Smooth muscle cell (in vitro differentiated cells): Measurements from ENCODE around the gene MT1H. TPM values are rescaled to one million over a fixed set of nuclear protein-coding genes. Genes with fewer than 3 reads are reported as not detected.

Experiments
- DNase-seq: peaks from one replicate; lab custom pipeline; 2025; ENCODE audit not compliant: unreplicated experiment; lab: John Stamatoyannopoulos, UW
- H2AFZ ChIP-seq: fragments of 200-600 bp; sonication (generic); 2 replicates; pipeline ENCODE4 v1.6.0; 2016; ENCODE audit warnings: antibody characterized with exemption, low read depth, mild to moderate bottlenecking
- H3F3A ChIP-seq: fragments of 200-600 bp; sonication (generic); 2 replicates; pipeline ENCODE4 v1.6.0; 2017; ENCODE audit warnings: antibody characterized with exemption, low read depth
- H3K27ac ChIP-seq: fragments of 200-600 bp; sonication (generic); 2 replicates; pipeline ENCODE4 v1.5.1; 2016; ENCODE audit warnings: low read depth, mild to moderate bottlenecking
- H3K27me3 ChIP-seq: fragments of 200-600 bp; sonication (generic); 2 replicates; pipeline ENCODE4 v1.6.1; 2016; ENCODE audit warnings: low read depth, mild to moderate bottlenecking
- H3K36me3 ChIP-seq: fragments of 200-600 bp; sonication (generic); 2 replicates; pipeline ENCODE4 v1.5.1; 2016; ENCODE audit warnings: low read depth
- H3K4me1 ChIP-seq: fragments of 200-600 bp; sonication (generic); 2 replicates; pipeline ENCODE4 v1.5.1; 2016; ENCODE audit warnings: low read depth
- H3K4me2 ChIP-seq: fragments of 200-600 bp; sonication (generic); 2 replicates; pipeline ENCODE4 v1.6.0; 2016; ENCODE audit warnings: mild to moderate bottlenecking
- H3K4me3 ChIP-seq: fragments of 200-600 bp; sonication (generic); 2 replicates; pipeline ENCODE4 v1.5.1; 2016; ENCODE audit warnings: mild to moderate bottlenecking
- H3K79me2 ChIP-seq: fragments of 200-600 bp; sonication (generic); 2 replicates; pipeline ENCODE4 v1.6.0; 2016; ENCODE audit warnings: low read depth, mild to moderate bottlenecking
- H3K9ac ChIP-seq: fragments of 200-600 bp; sonication (generic); 2 replicates; pipeline ENCODE4 v1.6.0; 2016; ENCODE audit warnings: low read depth
- H3K9me3 ChIP-seq: fragments of 200-600 bp; sonication (generic); replicated peaks from 2 replicates; pipeline ENCODE4 v1.5.1; 2016; ENCODE audit warnings: low read depth
- H4K20me1 ChIP-seq: fragments of 200-600 bp; sonication (generic); 2 replicates; pipeline ENCODE4 v1.6.0; 2016; ENCODE audit warnings: low read depth
- WGBS: methylation state at CpG from one replicate; pipeline ENCODE4 v1.1.7; 2016; ENCODE audit warnings: low lambda C conversion rate; 5-methylcytosine and 5-hydroxymethylcytosine counted together
- polyA plus RNA-seq: library from polyadenylated mRNA; unstranded; fragments of >200 nt; fragmentation: Nextera tagmentation; extraction: Ambion mirVana; gene quantifications from 2 replicates; pipeline ENCODE4 v1.2.1, GENCODE V29; 2016
- total RNA-seq: library from RNA; depleted of rRNA; stranded (reverse); fragments of >200 nt; gene quantifications from 2 replicates; pipeline ENCODE4 v1.2.3, GENCODE V29; 2014
- TF ChIP-seq, protein P1 (sequence below): fragments of 200-600 bp; sonication (generic); IDR thresholded peaks from 2 replicates; pipeline ENCODE4 v1.5.1; 2017; ENCODE audit warnings: borderline replicate concordance, mild to moderate bottlenecking, antibody characterized with exemption; ENCODE audit not compliant: insufficient read depth, poor library complexity, severe bottlenecking

Gene MT1H
- total and polyA plus RNA-seq, 2 experiments from 2014 or later: not detected

DNA sequence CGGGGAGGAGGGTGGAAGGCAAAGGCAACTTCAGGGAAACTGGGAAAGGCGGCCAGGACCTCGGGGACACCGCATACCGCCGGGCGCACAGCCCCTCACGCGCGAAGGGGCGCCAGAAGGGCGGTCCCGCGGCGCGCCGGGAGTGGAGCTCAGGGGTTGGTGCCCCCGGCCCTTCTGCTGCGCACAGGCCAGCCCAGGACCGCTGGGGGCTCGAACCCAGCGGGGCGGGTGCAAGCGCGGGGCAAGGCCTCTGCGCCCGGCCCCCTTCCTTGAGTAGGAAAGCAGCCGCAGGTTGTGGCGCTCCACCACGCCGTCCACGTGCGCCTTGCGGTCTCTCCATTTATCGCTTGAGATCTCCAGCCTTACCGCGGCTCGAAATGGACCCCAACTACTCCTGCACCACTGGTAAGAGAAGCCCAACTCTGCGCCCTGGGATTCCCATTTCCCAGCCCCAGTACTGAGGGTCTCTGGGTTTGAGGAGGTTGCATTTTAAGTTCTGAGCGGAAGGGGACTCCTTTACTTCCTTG lies 34.1 kb upstream of the MT1H start:
- 8% methylated on average over 33 of the region's 40 CpGs for WGBS
- Histone ChIP-seq H3F3A (no peaks in the 10 kb centered on the region), H3K4me1 (peaks cover 12% of the 10 kb centered on the region), H3K27ac (no peak overlapping the region), H3K4me2 (peak overlapping the region; percentile 57), H3K9ac (no peak overlapping the region), H3K4me3 (no peak overlapping the region), H3K9me3 (no peaks in the 10 kb centered on the region), H3K36me3 (no peaks in the 10 kb centered on the region), H4K20me1 (no peaks in the 10 kb centered on the region), H2AFZ (no peak overlapping the region), H3K79me2 (no peaks in the 10 kb centered on the region), H3K27me3 (peaks cover 98% of the 10 kb centered on the region)
- TF ChIP-seq, protein P1, sequence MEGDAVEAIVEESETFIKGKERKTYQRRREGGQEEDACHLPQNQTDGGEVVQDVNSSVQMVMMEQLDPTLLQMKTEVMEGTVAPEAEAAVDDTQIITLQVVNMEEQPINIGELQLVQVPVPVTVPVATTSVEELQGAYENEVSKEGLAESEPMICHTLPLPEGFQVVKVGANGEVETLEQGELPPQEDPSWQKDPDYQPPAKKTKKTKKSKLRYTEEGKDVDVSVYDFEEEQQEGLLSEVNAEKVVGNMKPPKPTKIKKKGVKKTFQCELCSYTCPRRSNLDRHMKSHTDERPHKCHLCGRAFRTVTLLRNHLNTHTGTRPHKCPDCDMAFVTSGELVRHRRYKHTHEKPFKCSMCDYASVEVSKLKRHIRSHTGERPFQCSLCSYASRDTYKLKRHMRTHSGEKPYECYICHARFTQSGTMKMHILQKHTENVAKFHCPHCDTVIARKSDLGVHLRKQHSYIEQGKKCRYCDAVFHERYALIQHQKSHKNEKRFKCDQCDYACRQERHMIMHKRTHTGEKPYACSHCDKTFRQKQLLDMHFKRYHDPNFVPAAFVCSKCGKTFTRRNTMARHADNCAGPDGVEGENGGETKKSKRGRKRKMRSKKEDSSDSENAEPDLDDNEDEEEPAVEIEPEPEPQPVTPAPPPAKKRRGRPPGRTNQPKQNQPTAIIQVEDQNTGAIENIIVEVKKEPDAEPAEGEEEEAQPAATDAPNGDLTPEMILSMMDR: no peak
- no peak for DNase-seq

DNA sequence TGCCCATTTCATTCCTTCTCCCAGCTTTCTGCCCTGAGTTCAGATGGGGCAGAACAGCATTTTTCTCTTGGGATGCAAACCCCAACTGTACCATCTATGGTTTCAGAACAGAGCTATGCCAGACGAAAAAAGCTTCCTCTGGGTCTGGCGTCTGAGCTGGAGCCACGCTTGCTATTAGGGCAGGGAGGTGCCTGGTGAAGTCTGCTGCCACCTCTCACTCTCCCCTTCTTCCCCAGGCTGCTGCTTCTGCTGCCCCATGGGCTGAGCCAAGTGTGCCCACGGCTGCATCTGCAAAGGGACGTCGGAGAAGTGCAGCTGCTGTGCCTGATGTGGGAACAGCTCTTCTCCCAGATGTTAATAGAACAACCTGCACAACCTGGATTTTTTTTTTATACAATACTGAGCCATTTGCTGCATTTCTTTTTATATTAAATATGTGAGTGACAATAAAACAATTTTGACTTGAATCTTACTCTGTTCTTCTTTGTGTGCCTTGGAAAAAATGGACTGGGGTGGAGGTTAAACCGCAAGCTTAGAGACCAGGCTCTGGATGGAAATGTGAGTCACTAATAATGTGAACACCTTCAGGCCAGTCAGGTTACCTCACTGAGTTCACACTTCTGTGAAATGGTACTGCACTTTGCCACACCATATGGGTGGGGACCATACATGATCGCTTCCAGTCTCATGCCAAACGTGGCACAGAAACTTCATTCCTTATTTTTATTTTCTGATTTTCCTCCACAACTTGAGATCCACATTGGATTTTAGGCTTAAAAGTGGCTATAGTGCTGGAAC lies 32.8 kb upstream of the MT1H start:
- no peak overlapping the region for H2AFZ ChIP-seq
- no peaks in the 10 kb centered on the region for H3F3A ChIP-seq
- H3K9ac ChIP-seq: no peak overlapping the region
- H3K4me3 ChIP-seq: no peak overlapping the region
- no peaks in the 10 kb centered on the region for H3K36me3 ChIP-seq
- H3K79me2 ChIP-seq: no peaks in the 10 kb centered on the region
- no peaks in the 10 kb centered on the region for H4K20me1 ChIP-seq
- no peak overlapping the region for H3K27ac ChIP-seq
- TF ChIP-seq, protein P1: no peak
- no peak overlapping the region for H3K4me2 ChIP-seq
- H3K27me3 ChIP-seq: peaks cover 100% of the 10 kb centered on the region
- no peak for DNase-seq
- H3K9me3 ChIP-seq: no peaks in the 10 kb centered on the region
- WGBS: 25% methylated on average over 9 of the region's 9 CpGs
- peaks cover 12% of the 10 kb centered on the region for H3K4me1 ChIP-seq

DNA sequence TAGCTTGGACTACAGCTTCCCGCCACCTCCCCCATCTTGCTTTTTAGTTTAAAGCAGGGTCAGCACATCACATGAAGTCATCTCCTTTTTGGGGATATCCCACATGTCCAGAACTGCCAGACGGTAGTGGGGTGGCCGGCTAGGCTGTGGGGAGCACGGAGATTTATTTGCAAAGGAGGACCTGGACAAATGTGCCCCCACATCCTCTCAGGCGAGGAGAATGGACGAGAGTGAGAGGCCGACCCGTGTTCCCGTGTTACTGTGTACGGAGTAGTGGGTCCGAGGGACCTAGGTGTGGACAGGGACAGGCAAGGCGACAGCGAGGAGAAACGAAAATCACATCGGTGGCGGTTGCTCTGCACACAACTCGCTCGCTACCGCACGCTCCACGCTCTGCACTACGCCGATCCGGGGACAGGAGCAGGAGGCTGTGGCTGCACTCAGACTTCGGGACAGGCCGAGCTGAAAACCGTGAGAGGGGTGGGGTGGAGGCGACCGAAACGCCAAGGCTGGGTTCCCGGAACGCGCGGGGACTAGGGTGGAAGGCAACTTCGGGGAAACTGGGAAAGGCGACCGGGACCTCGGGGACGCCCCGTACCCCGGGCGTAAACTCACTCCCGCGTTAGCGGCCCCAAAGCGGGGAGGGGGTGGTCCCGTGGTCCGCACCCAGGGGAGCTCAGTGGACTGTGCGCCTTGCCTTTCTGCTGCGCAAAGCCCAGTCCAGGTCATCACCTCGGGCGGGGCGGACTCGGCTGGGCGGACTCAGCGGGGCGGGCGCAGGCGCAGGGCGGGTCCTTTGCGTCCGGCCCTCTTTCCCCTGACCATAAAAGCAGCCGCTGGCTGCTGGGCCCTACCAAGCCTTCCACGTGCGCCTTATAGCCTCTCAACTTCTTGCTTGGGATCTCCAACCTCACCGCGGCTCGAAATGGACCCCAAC lies 31.5 kb upstream of the MT1H start, which contains the start of gene MT1A:
MT1A (plus strand) TSS at position 853 of the 937 bp plus-strand sequence; CDS start at position 926, 73 bp downstream.
- H3K9ac ChIP-seq: no peak within 1 kb of the TSS
- no peaks in the 10 kb centered on the region for H3F3A ChIP-seq
- 6% methylated on average over 67 of the region's 68 CpGs for WGBS
- H3K9me3 ChIP-seq: no peaks in the 10 kb centered on the region
- H3K36me3 ChIP-seq: no peaks in the 10 kb centered on the region
- peaks cover 100% of the 10 kb centered on the region for H3K27me3 ChIP-seq
- peaks cover 12% of the 10 kb centered on the region for H3K4me1 ChIP-seq
- peak within 1 kb of the TSS; percentile 89 for H3K4me2 ChIP-seq
- peak within 1 kb of the TSS; percentile 56 for H3K4me3 ChIP-seq
- TF ChIP-seq, protein P1: no peak
- peak within 1 kb of the TSS; percentile 77 for H2AFZ ChIP-seq
- H3K79me2 ChIP-seq: no peaks in the 10 kb centered on the region
- H3K27ac ChIP-seq: no peak within 1 kb of the TSS
- no peak for DNase-seq
- no peaks in the 10 kb centered on the region for H4K20me1 ChIP-seq
